ENCODE results near the gene SERGEF.

SERGEF gene

DNA sequence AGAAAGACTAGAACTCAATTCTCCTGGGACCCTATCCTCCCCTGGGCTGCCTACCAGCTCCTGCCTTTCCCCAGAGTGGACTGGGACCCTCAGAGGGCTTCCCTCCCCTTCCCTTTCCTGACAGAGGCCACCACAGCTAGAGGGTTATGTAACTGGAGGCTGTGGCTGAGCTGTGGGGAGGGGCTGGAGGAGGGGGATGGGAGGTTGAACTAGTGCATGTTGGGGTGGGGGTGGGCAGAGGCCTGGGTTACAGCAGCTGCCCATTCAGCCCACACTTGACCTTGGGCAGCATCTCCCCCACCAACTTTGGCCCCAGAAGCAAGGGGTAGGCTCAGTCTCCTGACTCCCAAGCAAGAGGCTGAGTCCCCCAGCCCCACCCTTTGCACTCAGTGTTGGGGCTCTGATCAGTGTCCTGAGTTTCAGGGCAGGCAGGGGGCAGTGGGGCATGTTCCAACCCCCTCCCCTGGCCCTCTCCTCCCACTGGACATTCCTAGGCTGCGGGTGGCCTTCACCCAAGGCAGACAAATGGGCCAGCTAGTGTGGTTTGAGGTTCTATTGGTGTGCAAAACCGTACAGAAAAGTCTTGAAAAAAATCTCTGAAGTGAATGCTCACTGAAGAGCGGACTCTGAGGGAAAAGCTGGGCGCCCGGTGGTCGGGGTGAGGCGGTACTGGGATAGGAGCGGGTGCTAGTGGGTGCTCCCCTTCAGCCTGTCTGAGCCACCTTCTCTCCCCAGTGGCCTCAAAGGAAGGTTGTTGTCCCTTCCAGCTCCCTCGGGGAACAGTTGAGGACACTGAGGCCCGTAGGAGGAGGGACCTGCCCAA is 274.5 kb downstream of the SERGEF start:
- TF ChIP-seq GATA2 (IDR thresholded peaks at IDR 0.05; ENCODE audit: low read depth, low read length) = no peak
- TF ChIP-seq GATA3 (IDR thresholded peaks at IDR 0.05; ENCODE audit: low read depth, low read length) = no peak

All from SH-SY5Y (cell line).